HepG2 (cell line): Measurements from ENCODE around the gene MTCL1. TPM values are rescaled to one million over a fixed set of nuclear protein-coding genes. Genes with fewer than 3 reads are reported as not detected.

Experiments
- ATAC-seq: fragments of 200-7000 bp; cut with Tn5 transposase; 3 replicates; pipeline ENCODE4 v1.9.1; 2020; ENCODE audit warnings: mild to moderate bottlenecking, moderate library complexity
- BruUV-seq: library from RNA; stranded (reverse); fragments of 400-500 nt; replicated peaks from 2 replicates; lab custom pipeline; 2021; lab: Mats Ljungman, UMichigan
- CTCF ChIA-PET: fragments of 300-600 bp; formaldehyde crosslinking; extraction: SDS; loops from one replicate; lab custom pipeline; 2021; ENCODE audit warnings: low total read pairs, inconsistent platforms, low intra/inter-chr PET ratio; lab: Yijun Ruan, JAX
- POLR2A ChIA-PET: fragments of 350-600 bp; sonication (Branson Sonifier 250); formaldehyde crosslinking; loops from one replicate; lab custom pipeline; 2020; ENCODE audit warnings: antibody characterized with exemption, inconsistent platforms; lab: Yijun Ruan, JAX
- DNase-seq: peaks from one replicate; pipeline ENCODE4 v3.0.0-alpha.2; 2015; ENCODE audit warnings: low spot score
- FAIRE-seq: peaks from 3 replicates; lab custom pipeline; 2011; peaks lifted over from hg19 to GRCh38; lab: Jason Lieb, UNC
- H2AFZ ChIP-seq: one replicate; pipeline ENCODE4 v1.6.1; 2011; ENCODE audit warnings: low read length, inconsistent platforms
- H3K27ac ChIP-seq: fragments of 300-600 bp; 3 replicates; pipeline ENCODE4 v1.8.0; 2011; ENCODE audit warnings: mixed run types, mild to moderate bottlenecking, mixed read lengths, low read length, inconsistent platforms; ENCODE audit not compliant: insufficient read depth; ENCODE audit errors: extremely low read length
- H3K27me3 ChIP-seq, 2 experiments: fragments of 200-600 bp in 1 of 2; 2 replicates in 1 of 2; 3 replicates in 1 of 2; pipeline versions ENCODE4 v1.6.0 to v1.8.0; 2011; ENCODE audit warnings: low read length in 2 of 2, mild to moderate bottlenecking in 2 of 2, moderate library complexity in 2 of 2, inconsistent platforms in 1 of 2; ENCODE audit not compliant: insufficient read depth in 2 of 2, control insufficient read depth in 1 of 2
- H3K36me3 ChIP-seq, 2 experiments: fragments of 200-600 bp in 1 of 2; replicated peaks in 1 of 2; 2 replicates in 1 of 2; 3 replicates in 1 of 2; pipeline versions ENCODE4 v1.5.1 to v1.8.0; 2011; ENCODE audit warnings: low read length in 2 of 2, inconsistent platforms in 1 of 2; ENCODE audit not compliant: insufficient read depth in 2 of 2, control insufficient read depth in 1 of 2
- H3K4me1 ChIP-seq: 2 replicates; pipeline ENCODE4 v1.5.1; 2012; ENCODE audit warnings: low read length, inconsistent platforms; ENCODE audit not compliant: insufficient read depth
- H3K4me2 ChIP-seq: 2 replicates; pipeline ENCODE4 v1.6.0; 2011; ENCODE audit warnings: low read depth, low read length, inconsistent platforms
- H3K4me3 ChIP-seq, 3 experiments: fragments of 200-600 bp in 1 of 3; sonication (generic), shearing (Covaris generic) in 1 of 3; replicated peaks in 1 of 3; 2 replicates each; pipeline ENCODE4 v1.5.1; 2011 to 2016; ENCODE audit warnings: low read length in 3 of 3, inconsistent platforms in 2 of 3, low read depth in 2 of 3, mild to moderate bottlenecking in 2 of 3, control low read depth in 1 of 3, mixed read lengths in 1 of 3; ENCODE audit not compliant: insufficient read depth in 1 of 3
- H3K79me2 ChIP-seq: one replicate; pipeline ENCODE4 v1.6.1; 2011; ENCODE audit warnings: low read length, inconsistent platforms; ENCODE audit not compliant: insufficient read depth
- H3K9ac ChIP-seq: 2 replicates; pipeline ENCODE4 v1.6.0; 2011; ENCODE audit warnings: mild to moderate bottlenecking, low read depth, low read length, inconsistent platforms; ENCODE audit not compliant: insufficient read depth
- H3K9me3 ChIP-seq: 2 replicates; pipeline ENCODE4 v1.5.1; 2012; ENCODE audit warnings: mild to moderate bottlenecking, low read length
- H4K20me1 ChIP-seq: 2 replicates; pipeline ENCODE4 v1.6.0; 2011; ENCODE audit warnings: inconsistent platforms, mild to moderate bottlenecking, low read length, moderate library complexity; ENCODE audit not compliant: insufficient read depth
- FOXO1 ChIP-seq: sonication (generic); formaldehyde crosslinking; IDR thresholded peaks from 2 replicates; pipeline ENCODE4 v1.4.0; 2020; ENCODE audit warnings: missing genetic modification reagents
- HDAC2 ChIP-seq: sonication (generic); formaldehyde crosslinking; IDR thresholded peaks from 2 replicates; pipeline ENCODE4 v1.4.0; 2020; ENCODE audit warnings: missing genetic modification reagents
- HIVEP1 ChIP-seq: sonication (generic); formaldehyde crosslinking; IDR thresholded peaks from 2 replicates; pipeline ENCODE4 v1.4.0; 2020; ENCODE audit warnings: mild to moderate bottlenecking, missing genetic modification reagents
- MAZ ChIP-seq, 2 experiments: sonication (generic) in 1 of 2; formaldehyde crosslinking in 1 of 2; IDR thresholded peaks; 2 replicates each; pipeline versions ENCODE4 v1.5.0 to v1.6.1; 2012 to 2020; ENCODE audit warnings: low read depth in 2 of 2, mild to moderate bottlenecking in 2 of 2, borderline replicate concordance in 1 of 2, improper control_type of control experiment in 1 of 2, low read length in 1 of 2, missing genetic modification reagents in 1 of 2, moderate library complexity in 1 of 2
- RARA ChIP-seq: IDR thresholded peaks from 2 replicates; pipeline ENCODE4 v1.6.1; 2016; ENCODE audit warnings: missing genetic modification reagents, missing compliant biosample characterization
- REPIN1 ChIP-seq: sonication (generic); formaldehyde crosslinking; IDR thresholded peaks from 2 replicates; pipeline ENCODE4 v1.8.0; 2022; ENCODE audit warnings: missing genetic modification reagents, low read depth, mild to moderate bottlenecking, borderline replicate concordance
- TCF12 ChIP-seq, 2 experiments: fragments of 450-650 bp in 1 of 2; sonication (generic) in 1 of 2; formaldehyde crosslinking in 1 of 2; IDR thresholded peaks; 2 replicates each; pipeline versions ENCODE4 v1.6.1 to v1.8.0; 2017 to 2022; ENCODE audit warnings: antibody characterized with exemption in 1 of 2, mild to moderate bottlenecking in 1 of 2, missing genetic modification reagents in 1 of 2, moderate library complexity in 1 of 2
- ZBTB44 ChIP-seq: sonication (generic); formaldehyde crosslinking; IDR thresholded peaks from 2 replicates; pipeline ENCODE4 v1.4.0; 2020; ENCODE audit warnings: missing genetic modification reagents
- ZC3H13 ChIP-seq: sonication (generic); formaldehyde crosslinking; IDR thresholded peaks from 2 replicates; pipeline ENCODE4 v1.8.1; 2023; ENCODE audit warnings: mild to moderate bottlenecking, missing genetic modification reagents, moderate library complexity
- ZNF280D ChIP-seq: sonication (generic); formaldehyde crosslinking; IDR thresholded peaks from 2 replicates; pipeline ENCODE4 v1.5.1; 2020; ENCODE audit warnings: mild to moderate bottlenecking, missing genetic modification reagents
- ZNF556 ChIP-seq: sonication (generic); formaldehyde crosslinking; IDR thresholded peaks from 2 replicates; pipeline ENCODE4 v1.4.0; 2020; ENCODE audit warnings: mild to moderate bottlenecking, missing genetic modification reagents, borderline replicate concordance
- WGBS: methylation state at CpG from one replicate; pipeline ENCODE4 v1.1.6; 2017; ENCODE audit warnings: low lambda C conversion rate; 5-methylcytosine and 5-hydroxymethylcytosine counted together
- in situ Hi-C: cut with HindIII; loops from 2 replicates; pipeline ENCODE4 v1.10.0; 2017; ENCODE audit warnings: low pct_unique_long_range_greater_than_20kb; ENCODE audit not compliant: extremely low pct_ligation_motif_present
- intact Hi-C: fragments of 100-400 bp; cut with micrococcal nuclease; formaldehyde crosslinking; loops from one replicate; pipeline ENCODE4 v1.10.0; 2022; ENCODE audit not compliant: unreplicated experiment
- polyA plus RNA-seq, 8 experiments: library from polyadenylated mRNA; depleted of rRNA in 3 of 8; stranded (reverse) in 7 of 8; unstranded in 1 of 8; fragments of >200 nt; fragmentation: Illumina TruSeq in 4 of 8; extraction: Trizol in 4 of 8; gene quantifications; 2 replicates each; pipeline versions ENCODE4 v1.2.1 to v1.2.3, GENCODE V29; 2011 to 2016; ENCODE audit warnings: low read depth in 4 of 8, missing spikeins in 1 of 8, mixed read lengths in 1 of 8; ENCODE audit not compliant: insufficient read depth in 1 of 8
- total RNA-seq, 5 experiments: library from RNA; depleted of rRNA; stranded (reverse); fragments of >200 nt; fragmentation: Illumina TruSeq; extraction: Trizol; gene quantifications; 2 replicates each; pipeline ENCODE4 v1.2.3, GENCODE V29; 2016; ENCODE audit warnings: low read depth in 1 of 5

The MTCL1 gene
- total and polyA plus RNA-seq, 2 of the 13 experiments (the other 11 are each of a cell fraction or from before 2014, with no cell fraction given), result 3.1 to 3.2 TPM

DNA sequence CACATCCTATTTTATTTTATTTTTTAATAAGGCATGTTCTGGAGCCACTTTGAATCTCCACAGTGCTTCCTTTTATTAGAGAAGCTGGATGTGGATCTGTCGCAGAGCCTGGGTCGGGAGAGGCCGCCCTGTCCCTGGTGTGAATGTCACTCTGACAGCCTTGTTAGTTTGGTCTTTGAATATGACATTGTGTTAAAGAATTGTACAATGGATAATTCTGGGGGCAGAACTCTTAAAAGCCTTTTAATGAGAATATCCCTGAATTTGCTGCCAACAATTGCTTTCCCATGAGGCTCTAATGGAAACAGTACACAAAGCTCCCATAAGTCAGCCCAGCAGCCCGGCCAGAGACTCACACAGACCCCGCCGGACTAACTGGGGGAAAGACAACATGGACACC is 82.4 kb downstream of the MTCL1 start:
- intact Hi-C loops, result loop anchor here (5.0 kb wide), 1 partner anchor 975 kb away; no protein-coding TSS in a partner anchor
- no peaks in the 10 kb centered on the region for H3K27me3 ChIP-seq
- H2AFZ ChIP-seq, result no peak overlapping the region
- peaks cover 17% of the 10 kb centered on the region for H3K4me1 ChIP-seq
- H3K4me3 ChIP-seq, result no peak overlapping the region
- no peaks in the 10 kb centered on the region; a peak in 1 of 5 replicates for H3K36me3 ChIP-seq
- no TSS peak for BruUV-seq
- CTCF ChIA-PET, result no interaction called here
- DNase-seq, result no peak
- TF ChIP-seq HIVEP1 (CRISPR knock-in tag), result no peak
- no peak for TF ChIP-seq MAZ (IDR thresholded peaks at IDR 0.05; ENCODE audit: borderline replicate concordance, low read depth, low read length)
- no peak for TF ChIP-seq MAZ (CRISPR knock-in tag; IDR thresholded peaks at IDR 0.05; ENCODE audit: low read depth)
- no peak for TF ChIP-seq RARA
- in situ Hi-C loops, result no loop called here
- no peak overlapping the region for H3K4me2 ChIP-seq
- no peaks in the 10 kb centered on the region for H3K9me3 ChIP-seq
- no peak overlapping the region for H3K9ac ChIP-seq
- no peak for FAIRE-seq
- ATAC-seq, result no peak
- POLR2A ChIA-PET, result no interaction called here
- no peaks in the 10 kb centered on the region for H3K79me2 ChIP-seq
- H3K27ac ChIP-seq, result no peak overlapping the region
- WGBS, result 94% methylated on average over 3 of the region's 6 CpGs
- H4K20me1 ChIP-seq, result no peaks in the 10 kb centered on the region

GRCh38 chr18:8788503-8789429 is 83.4 kb downstream of the MTCL1 start:
- BruUV-seq, result no TSS peak
- ChIA-PET CTCF (no interaction called here), POLR2A (no interaction called here)
- intact Hi-C loops, result loop anchor here (5.0 kb wide), 1 partner anchor 976 kb away; no protein-coding TSS in a partner anchor
- no peak overlapping the region for H3K27ac ChIP-seq
- in situ Hi-C loops, result no loop called here
- DNase-seq, result no peak
- no peaks in the 10 kb centered on the region for H3K27me3 ChIP-seq
- H3K9me3 ChIP-seq, result no peaks in the 10 kb centered on the region
- WGBS, result 84% methylated on average over 13 of the region's 13 CpGs
- H3K79me2 ChIP-seq, result no peaks in the 10 kb centered on the region
- FAIRE-seq, result no peak
- ATAC-seq, result no peak
- H3K4me3 ChIP-seq, result no peak overlapping the region
- H3K36me3 ChIP-seq, result no peaks in the 10 kb centered on the region; a peak in 1 of 5 replicates
- H3K4me1 ChIP-seq, result peaks cover 26% of the 10 kb centered on the region
- H3K4me2 ChIP-seq, result no peak overlapping the region
- no peak overlapping the region for H3K9ac ChIP-seq
- no peak overlapping the region for H2AFZ ChIP-seq
- no peaks in the 10 kb centered on the region for H4K20me1 ChIP-seq
- no peak for TF ChIP-seq TCF12 (IDR thresholded peaks at IDR 0.05)
- no peak for TF ChIP-seq TCF12 (CRISPR knock-in tag; IDR thresholded peaks at IDR 0.05)
- TF ChIP-seq REPIN1 (CRISPR knock-in tag), result no peak
- no peak for TF ChIP-seq ZBTB44
- no peak for TF ChIP-seq FOXO1 (CRISPR knock-in tag)
- no peak for TF ChIP-seq ZNF280D (CRISPR knock-in tag)
- TF ChIP-seq ZC3H13 (CRISPR knock-in tag), result no peak
- no peak for TF ChIP-seq ZNF556 (CRISPR knock-in tag)
- TF ChIP-seq HDAC2, result no peak
